ENCODE measurements around the gene LRBA.

DNA sequence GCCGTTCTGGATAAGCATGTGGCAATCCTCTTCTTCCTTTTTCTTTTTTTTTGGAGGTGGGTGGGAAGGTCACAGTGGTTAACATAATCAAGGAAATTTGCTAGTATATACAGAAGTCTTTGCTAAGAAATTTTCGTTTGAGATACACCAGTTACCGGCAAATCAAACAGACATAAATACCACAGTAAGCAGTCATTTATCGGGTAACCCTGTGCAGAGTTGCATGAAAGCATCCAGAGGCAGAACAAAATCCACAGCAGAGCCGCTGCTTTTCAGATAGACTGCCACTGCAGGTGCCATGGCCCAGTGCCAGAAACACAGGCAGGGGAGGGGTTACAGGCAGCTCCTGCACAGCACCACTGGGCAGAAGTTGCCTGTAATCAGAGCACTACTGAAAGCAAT lies 612.2 kb downstream of the LRBA start:
- TF ChIP-seq CTCF (IDR thresholded peaks at IDR 0.05 in 2 of 3, conservative IDR thresholded peaks at IDR 0.05 in 1 of 3; ENCODE audit: insufficient read depth in 2 of 3, low read depth in 1 of 3, low read length in 3 of 3): no peak
- TF ChIP-seq ZNF239 (CRISPR knock-in tag; IDR thresholded peaks at IDR 0.05): no peak
- TF ChIP-seq ZNF274 (IDR thresholded peaks at IDR 0.05; ENCODE audit: borderline replicate concordance, low read depth, low read length): no peak
- TF ChIP-seq, protein P1, sequence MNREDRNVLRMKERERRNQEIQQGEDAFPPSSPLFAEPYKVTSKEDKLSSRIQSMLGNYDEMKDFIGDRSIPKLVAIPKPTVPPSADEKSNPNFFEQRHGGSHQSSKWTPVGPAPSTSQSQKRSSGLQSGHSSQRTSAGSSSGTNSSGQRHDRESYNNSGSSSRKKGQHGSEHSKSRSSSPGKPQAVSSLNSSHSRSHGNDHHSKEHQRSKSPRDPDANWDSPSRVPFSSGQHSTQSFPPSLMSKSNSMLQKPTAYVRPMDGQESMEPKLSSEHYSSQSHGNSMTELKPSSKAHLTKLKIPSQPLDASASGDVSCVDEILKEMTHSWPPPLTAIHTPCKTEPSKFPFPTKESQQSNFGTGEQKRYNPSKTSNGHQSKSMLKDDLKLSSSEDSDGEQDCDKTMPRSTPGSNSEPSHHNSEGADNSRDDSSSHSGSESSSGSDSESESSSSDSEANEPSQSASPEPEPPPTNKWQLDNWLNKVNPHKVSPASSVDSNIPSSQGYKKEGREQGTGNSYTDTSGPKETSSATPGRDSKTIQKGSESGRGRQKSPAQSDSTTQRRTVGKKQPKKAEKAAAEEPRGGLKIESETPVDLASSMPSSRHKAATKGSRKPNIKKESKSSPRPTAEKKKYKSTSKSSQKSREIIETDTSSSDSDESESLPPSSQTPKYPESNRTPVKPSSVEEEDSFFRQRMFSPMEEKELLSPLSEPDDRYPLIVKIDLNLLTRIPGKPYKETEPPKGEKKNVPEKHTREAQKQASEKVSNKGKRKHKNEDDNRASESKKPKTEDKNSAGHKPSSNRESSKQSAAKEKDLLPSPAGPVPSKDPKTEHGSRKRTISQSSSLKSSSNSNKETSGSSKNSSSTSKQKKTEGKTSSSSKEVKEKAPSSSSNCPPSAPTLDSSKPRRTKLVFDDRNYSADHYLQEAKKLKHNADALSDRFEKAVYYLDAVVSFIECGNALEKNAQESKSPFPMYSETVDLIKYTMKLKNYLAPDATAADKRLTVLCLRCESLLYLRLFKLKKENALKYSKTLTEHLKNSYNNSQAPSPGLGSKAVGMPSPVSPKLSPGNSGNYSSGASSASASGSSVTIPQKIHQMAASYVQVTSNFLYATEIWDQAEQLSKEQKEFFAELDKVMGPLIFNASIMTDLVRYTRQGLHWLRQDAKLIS (CRISPR knock-in tag; IDR thresholded peaks at IDR 0.05): no peak
- TF ChIP-seq CC2D1A (IDR thresholded peaks at IDR 0.05): no peak
- TF ChIP-seq ZNF124 (CRISPR knock-in tag; IDR thresholded peaks at IDR 0.05): no peak
- TF ChIP-seq, protein P2, sequence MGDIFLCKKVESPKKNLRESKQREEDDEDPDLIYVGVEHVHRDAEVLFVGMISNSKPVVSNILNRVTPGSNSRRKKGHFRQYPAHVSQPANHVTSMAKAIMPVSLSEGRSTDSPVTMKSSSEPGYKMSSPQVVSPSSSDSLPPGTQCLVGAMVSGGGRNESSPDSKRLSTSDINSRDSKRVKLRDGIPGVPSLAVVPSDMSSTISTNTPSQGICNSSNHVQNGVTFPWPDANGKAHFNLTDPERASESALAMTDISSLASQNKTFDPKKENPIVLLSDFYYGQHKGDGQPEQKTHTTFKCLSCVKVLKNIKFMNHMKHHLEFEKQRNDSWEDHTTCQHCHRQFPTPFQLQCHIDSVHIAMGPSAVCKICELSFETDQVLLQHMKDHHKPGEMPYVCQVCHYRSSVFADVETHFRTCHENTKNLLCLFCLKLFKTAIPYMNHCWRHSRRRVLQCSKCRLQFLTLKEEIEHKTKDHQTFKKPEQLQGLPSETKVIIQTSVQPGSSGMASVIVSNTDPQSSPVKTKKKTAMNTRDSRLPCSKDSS (IDR thresholded peaks at IDR 0.05; ENCODE audit: low read depth, partially characterized antibody): no peak
- TF ChIP-seq POLR2A (conservative IDR thresholded peaks at IDR 0.05): no peak
- no peak for TF ChIP-seq HOXB6 (CRISPR knock-in tag; IDR thresholded peaks at IDR 0.05; ENCODE audit: borderline replicate concordance)
- TF ChIP-seq TARDBP (IDR thresholded peaks at IDR 0.05): no peak

Data from K562 (cell line).